Activated CD4-positive, CD25-positive, alpha-beta regulatory T cell treated with anti-CD3 and anti-CD28 coated beads, Interleukin-2, amount 50 U/mL, for 16 hours (primary cell): ENCODE measurements around the gene CXXC4.

Experiments
- DNase-seq: peaks from one replicate; pipeline ENCODE4 v3.0.0-alpha.2; 2020; ENCODE audit warnings: low read depth, low spot score

Gene CXXC4

DNA sequence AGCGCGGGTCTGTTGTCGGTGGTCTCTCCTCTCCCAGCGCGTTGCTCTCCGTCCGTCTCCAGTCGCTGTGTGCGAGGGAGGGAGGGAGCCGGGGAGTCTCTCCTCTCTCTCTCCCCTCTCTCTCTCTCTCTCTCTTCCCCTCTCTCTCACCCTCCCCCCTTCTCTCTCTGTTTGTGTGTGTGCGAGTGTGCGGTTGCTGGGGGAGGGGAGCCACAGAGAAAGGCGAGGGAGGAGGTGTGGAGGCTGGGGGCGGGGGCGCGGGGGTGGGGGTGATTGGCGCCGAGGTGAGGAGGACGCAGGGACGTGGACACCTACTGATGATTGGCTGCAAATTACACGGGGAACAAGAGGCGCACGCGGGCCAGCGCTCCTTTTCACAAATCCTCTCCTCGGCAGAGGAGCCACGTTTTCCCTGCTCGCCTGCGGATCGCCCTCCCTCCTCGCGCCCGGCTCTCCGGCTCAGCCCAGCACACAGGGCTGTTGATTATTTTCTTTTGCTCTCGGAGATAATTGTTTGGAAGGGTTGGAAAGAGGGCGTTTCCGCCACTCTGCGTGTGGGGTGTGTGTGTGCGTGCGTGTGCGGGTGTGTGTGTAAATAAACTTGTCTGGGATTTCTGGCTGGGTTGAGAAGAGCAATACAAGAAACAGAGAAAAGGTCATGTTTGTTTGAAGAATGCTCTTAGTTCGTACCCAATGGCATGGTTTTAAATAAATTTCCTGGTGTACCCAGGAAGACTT is at the start of gene CXXC4:
Gene CXXC4, minus strand, starts transcription at position 73 of the 738 bp plus-strand sequence. CDS start 3,092 bp downstream, outside the sequence.
- DNase-seq, result no peak

DNA sequence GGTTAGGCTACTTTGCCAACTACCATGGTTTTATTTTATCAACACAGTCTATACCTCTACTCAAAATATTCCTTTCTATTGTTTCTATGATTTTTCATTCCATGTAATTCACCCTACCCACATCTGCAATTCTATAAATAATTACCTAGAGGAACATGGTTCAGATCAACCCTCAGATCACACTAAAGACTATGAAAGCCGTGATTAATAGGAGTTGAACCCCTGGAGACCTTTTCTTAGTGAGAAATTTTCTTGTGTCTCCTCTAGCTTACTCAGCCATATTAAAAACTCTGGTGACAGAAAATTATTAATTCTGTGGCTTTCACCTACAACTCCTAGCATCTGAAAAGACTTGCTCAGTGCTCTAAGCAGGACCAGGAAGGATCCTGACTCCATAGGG is 38.5 kb upstream of the CXXC4 start:
- DNase-seq, result no peak

DNA sequence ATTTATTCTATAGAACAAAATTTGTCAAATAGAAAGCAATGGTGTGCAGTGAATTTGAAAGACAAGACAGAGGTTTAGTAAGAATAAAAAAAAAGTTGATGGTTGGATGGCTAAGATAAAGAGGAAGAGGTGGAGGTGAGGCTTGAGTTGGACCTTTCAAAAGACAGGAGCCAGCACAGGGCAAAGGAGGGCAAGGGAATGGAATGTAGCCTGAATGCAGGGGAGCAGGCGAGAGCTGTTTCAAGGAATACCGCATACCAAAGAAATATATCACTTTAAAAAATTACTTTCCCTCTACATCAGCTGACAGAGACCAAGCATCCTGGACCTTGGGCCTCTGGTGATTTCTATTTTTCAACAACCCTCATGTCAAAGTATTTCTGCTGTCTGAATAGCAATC is 38.0 kb upstream of the CXXC4 start:
- no peak for DNase-seq

DNA sequence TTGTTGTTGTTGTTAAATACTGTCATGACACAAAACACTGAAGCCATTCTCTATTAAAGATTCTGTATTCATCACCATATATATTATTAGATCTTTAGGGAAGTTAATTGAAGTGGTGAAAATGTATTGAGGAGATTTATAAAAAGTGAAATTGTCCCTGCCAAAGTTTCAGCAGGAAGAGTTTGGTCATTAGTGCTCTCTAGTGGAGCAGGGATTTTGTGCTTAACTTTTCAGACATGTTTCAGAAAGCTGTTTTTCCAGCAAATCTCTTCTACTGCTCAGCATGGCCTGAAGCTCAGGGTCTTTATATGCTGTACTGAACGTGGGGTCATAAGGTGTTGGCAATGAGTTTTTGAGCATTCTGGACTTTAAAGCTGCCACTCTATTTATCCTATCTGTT is 36.7 kb upstream of the CXXC4 start:
- DNase-seq, result no peak

DNA sequence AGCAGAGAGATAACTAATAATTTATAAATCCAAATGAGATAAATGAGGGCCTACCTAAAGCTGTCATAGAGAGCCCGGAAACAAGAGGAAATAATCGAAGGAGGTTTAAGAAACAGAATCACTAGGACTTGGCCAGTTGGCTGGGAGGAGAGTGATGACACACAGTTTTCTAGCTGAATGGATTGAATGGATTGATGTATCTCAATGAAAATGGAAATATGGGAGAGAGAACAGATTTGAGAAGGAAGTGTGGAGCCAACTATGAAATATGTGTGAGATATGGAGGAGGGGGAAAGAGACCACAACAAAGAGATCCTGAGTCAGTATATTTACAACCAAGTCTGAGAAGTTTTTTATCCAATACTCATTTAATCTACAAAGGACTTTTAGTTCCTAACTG is 35.7 kb upstream of the CXXC4 start:
- no peak for DNase-seq

DNA sequence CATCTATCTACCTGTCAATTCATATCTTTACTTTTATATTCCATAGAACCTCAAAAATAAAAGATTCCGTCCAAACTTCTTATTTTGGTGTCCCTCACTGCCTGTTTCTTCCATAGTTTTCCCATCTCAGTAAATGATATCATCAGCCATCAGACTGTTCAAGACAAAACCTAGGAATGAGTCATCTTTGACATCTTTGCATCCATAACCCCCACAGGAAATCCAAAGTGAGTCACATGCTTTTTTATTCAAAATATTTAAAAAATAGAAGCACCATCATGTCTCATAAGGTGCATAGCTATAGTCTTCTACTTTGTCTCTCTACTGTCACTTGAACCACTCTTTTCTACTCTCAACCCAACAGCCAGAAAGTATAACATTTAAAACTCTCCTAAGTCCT is 29.9 kb upstream of the CXXC4 start:
- no peak for DNase-seq

DNA sequence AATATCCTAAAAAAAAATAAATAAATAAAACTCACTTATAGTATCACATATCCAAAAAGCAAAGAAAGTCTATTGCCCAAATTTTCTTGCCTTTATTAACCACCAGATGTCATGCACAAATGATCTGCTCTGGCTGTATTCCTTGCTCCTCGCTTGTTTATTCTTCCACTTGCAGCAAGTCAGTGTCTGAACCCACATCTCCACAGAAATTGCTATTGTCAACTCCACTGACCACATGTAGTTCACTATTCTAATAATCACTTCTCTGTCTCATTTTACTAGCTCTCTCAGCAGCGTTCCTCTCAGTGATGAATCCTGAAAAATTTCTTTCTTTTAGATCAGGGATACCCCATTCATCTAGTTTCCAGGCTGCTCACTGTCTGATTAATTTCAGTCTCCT is 29.3 kb upstream of the CXXC4 start:
- no peak for DNase-seq

DNA sequence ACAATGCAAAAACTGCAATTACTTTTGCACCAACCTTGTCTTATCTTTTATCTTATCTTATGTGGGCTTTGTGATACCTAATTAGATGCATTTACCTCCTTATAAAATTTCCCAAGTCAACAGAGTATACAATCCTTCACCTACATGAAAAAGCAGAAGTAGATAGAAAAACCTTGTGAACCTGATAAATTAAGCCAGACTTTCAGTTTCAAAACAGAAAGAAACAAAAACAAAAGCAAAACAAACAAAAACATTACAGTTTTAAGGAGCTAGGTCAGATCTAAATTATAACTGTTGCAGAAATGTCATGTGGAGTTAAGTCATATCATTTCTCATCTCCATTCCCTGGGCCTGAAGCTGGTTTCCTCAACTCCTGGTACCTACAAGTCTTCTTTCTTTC is 24.9 kb upstream of the CXXC4 start:
- DNase-seq, result no peak

DNA sequence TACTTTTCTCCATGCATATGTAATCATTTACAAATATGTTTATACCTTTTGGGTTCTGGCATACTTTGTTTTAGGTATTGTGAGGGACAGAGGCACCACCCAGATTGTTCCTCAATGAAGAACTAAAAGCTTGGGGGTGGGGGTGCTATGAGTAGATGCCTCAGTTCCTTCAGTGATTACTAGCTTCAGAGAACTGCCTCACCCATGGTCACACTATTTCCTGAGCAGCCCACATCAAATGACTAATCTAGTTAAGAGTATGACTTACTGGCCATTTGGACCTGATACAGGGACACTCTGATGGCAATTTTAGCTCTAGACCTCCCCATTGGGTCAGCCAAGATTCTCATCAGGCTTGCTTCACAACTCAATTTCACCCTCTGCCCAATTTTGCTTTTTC is 22.2 kb upstream of the CXXC4 start:
- DNase-seq, result no peak

DNA sequence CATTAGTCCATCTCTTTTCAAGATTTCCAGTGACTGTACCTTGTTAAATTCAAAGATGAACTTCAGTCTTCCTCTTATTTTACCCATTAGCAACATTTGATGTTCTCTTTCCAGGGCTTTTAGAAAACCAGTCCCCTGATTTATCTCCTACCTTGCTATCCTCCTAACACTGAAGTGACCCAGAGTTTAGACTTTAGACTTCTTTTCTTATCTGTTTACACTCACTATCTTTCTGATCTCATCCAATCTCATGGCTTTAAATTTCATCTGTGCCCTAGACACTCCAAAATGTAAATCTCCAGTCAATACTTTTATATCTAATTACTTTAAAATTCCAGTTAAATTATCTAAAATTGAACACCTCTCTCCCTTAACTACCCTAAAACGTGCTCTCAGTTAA is 13.5 kb upstream of the CXXC4 start:
- no peak for DNase-seq

DNA sequence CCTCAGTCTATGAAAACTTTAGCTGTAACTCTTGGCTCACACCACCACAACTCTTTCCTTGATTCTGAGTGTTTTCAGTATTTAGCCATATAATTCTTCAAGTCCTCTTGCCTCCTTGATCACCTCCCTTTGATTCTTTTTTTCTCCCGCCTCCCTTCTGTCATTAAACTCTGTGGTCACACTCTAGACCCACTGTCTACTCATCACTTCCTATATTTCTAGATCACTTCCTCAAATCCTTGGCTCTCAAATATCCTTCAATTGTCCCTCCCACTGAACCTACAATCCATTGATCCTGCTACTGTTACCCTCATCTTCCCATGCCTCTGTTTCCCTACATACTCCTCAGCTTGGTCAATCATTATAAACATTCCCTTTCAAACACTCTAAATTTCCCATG is 12.4 kb upstream of the CXXC4 start:
- no peak for DNase-seq

DNA sequence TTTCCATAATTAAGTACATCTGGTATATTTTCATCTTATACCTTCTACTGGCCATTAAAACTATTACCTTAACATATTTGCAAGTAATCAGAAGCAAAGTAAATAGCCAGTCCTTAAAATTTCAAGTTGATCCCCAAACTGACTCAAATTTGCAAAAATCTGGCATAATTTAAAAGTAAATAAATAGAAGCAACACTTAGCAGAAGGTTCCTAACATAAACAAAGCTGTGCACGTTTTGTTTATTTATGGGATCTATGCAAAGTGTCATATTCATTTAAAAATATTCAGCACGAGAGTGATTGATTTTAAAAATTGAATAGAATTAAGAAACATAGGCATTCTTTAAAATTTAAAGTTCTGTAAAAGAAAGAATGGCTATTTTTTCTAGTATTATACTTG is 9.8 kb upstream of the CXXC4 start:
- DNase-seq, result no peak

DNA sequence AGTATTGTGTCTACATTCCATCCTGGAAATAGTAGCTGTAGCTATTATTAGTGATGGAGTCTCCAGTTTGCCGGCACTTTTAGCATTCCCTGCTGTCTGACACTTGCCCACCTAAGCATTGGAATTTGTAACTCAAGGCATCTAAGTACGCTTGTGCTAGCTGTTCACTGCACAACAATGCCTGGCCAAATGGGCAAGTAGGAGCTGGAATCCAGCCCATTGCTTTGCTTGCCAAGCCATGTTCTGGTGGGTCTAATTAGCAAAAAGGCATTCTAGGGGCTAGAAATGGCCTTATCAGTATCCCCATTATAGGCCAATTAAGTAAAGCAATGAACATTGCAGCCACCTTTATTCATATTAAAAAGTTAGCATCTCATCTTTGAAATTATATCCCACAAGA is 7.8 kb upstream of the CXXC4 start:
- no peak for DNase-seq

DNA sequence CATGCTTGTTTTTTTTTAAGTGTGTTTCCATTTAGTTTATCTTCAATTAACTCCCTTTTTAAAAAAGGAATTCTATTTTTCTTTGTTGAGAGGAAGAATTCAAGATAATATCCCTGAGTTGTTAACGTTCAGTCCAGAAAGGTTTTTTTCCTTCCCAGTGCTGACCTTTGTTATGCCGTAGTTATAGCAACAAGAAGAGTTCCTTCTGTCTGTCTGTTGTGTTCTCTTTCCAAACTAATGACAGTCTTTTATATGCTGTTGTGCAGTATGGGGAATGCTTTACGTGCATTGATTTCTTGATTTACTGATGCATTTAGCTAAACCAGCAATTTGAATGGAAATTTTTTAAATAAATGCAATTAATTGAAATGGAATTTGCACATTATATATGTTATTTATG is 6.6 kb upstream of the CXXC4 start:
- no peak for DNase-seq

DNA sequence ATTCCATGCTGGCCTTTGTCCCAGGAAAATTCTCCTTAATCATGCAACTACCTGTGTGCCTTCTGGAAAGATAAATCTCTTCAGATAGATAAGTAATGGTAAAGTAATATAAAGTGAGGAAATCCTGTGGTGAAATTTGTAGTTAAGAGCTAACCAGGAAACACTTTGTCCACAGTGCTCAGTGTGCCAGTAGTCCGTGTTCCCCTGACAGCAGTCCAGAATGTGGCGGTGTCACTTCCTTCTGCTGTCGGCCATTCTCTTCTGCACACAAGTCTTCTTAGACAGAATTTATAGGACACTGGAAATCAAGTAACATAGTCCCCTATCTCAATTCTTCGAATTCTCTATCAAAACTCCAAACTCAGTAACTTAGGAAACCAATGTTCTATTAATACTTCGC is 5.7 kb upstream of the CXXC4 start:
- no peak for DNase-seq

DNA sequence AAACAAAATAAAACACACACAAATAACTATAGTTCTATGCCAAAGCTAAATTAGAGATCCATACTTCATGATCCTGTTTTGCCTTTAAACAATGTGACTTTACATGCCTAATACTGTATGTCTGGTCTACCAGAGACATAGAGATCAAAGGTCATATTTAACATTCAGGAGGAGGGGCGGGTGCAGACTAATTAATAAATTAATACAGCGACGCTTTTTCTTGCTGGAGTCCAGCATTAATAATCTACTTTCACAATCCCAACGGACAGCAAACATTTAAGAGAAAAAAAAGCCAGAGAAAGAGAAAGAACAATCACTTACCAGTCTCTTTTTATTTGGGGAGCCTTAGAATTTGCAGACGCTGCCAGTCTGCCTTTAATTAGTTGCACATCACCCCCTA is 509 bp downstream of the CXXC4 start:
- DNase-seq, result no peak

DNA sequence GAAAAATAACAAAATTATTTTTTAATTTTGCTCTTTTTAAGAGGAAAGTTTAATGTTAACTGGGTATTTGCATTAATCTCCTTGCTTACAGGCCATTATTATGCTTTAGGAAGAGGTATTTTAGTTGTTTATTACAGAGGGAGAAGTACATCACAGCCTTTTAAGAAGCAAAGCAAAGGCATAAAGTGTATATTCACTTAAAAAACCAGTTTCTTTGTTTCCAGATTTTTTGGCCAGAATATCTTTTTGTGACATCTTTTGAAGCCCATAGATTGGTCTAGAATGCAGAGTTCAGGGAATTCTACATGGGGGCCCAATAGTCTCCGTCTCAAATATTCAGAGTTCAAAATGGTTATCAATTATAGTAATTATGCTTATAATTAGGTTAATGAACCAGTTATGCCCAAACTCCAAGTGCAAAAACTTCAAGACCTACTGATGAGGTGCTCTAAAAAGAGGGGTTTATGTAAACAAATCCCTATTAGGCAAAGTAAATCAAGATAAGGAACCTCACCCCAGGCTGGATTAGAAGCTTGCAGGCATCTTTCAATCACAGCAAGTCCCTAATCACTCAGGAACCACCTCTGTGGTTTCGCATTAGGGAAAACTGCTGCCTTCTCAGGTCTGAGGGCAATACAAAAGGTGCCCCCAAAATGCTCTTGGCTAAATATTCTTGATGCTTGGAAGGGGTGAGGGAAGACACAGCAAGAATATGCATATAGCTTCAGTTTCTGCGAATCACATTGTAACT is 1.4 kb downstream of the CXXC4 start:
- DNase-seq, result no peak

DNA sequence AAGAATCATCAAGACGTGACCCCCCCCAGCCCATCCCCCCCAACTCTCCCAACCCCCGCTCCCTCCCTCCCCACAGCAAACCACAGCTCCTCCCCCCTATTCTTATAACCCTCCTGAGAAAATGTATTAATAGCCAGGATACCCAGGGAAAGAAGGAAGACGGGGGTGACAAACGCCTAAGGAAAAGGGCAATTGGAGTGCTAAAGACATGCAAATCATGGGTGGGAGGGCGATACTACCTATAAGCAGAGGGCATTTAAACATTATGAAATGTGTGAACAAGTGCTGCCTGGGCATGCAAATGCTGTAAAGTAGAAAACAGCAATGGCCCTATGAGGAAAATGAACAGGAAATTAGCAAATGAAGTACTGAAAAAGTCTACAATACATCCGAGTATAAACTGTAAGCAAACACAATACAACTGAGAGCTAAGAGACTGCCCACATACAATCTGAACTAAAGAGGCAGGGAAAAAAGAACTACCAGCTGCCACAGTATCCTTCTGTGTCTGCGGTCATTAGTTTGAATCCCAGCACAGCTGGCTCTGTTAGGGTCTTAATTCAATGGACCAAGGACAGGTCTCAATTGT is 2.4 kb downstream of the CXXC4 start:
- no peak for DNase-seq

DNA sequence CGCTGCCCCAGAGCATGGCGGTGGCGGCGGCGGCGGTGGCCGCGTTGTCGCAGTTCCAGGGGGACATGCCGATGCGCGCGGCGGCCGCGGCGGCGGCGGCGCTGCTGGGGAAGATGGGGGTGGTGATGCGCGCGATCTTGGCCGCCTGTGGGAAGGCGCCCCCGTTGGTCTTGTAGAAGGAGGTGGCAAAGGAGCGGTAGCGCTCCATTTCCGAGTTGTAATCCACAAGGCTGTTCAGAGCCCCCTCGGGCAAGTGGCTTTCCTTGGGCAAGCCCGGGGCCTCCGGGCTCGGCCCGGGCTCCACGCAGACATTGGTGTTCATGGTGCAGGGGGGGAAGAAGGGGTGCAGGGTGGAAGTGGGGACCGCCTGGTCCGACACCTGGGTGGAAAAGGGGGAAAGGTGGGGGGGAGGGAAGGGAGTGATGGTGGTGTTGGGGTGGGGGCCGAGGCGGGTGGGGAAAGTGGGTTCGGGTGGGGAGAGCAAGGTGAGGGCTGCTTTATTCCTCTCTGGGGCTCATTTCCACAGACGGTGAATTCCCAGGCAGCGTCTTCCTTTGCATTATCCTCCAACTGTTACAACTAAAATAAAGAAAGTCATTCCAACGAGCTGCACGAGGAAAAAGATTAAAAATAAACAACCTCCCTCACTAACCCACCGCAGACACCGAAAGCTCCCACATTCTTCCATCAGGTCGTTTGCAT is 3.1 kb downstream of the CXXC4 start:
- no peak for DNase-seq

DNA sequence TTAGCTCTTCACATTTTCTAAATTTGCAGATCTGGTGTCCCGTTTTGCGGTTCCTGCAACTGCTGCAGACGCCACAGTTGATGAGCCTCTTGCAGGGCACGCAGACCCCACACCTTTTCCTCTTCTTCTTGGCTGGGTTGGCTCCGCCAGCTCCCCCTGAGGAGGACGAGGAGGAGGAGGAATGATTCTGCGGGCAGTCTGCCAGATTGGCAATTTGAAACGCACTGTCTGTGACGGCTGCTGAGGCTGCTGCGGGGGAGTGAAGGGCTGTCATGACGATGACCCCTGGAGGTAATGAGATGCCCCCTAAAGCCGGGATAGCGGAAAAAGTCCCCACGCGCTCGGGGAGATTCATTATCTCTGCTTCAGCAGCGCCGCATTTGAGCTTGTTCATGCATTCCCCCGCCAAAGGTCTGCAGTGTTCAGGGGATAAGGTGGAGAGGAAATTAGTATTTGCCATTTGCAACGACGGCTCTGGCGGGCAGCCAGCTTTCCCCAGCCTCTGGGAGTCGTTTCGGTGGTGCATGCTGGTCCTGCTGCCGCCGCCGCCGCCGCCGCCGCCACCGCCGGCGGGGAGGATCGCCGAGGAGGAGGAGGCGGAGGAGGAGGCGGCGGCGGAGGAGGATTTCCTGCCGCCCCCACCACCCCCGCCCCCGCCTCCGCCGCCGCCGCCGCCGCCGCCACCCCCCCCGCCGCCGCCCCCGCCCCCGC is 3.8 kb downstream of the CXXC4 start:
- no peak for DNase-seq

DNA sequence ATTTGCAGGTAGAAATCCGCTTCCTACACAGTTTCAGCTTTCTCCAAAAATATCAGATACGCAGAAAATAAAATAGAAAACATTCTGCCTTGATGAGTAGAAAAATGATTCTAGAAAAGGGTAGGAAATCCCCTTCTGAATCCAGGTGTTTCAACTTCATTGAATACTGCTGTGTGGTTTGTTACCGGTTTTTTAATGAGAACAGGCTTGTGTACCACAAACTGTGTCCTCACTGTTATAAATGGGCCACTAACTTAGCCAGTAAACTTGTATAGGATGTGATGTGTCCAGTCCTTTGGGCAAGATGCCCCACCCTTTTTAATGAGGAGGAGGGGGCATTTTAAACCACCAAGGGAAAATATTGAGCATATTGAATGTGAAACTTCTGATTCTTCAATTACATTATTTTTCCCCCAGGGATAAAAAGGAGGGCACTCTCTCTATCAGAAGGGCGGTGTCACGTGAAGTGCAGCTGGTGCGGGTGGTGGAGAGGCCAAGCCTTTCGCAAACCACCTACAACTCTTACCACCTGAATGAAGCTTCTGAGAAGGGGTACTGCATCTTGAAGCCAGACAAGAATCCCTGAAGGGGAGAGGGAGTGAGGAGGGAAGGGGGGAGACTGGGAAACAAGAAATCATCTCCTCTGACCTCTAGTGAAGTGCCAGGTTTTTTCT is 4.5 kb downstream of the CXXC4 start:
- no peak for DNase-seq
